Measurements from ENCODE around the gene ADAMTSL1. TPM values are rescaled to one million over a fixed set of nuclear protein-coding genes. Genes with fewer than 3 reads are reported as not detected.

Gene ADAMTSL1
- total RNA-seq, 4 donors from 2014 or later = 0.32 to 2.3 (median 1.3) TPM

GRCh38 chr9:18482371-18482770 is 8.4 kb downstream of the ADAMTSL1 start:
- no peak for DNase-seq (ENCODE audit: low spot score in 2 of 2)
- H3K27ac ChIP-seq = no peak overlapping the region
- no peak for TF ChIP-seq CTCF (IDR thresholded peaks at IDR 0.05)
- TF ChIP-seq POLR2AphosphoS5 (IDR thresholded peaks at IDR 0.05) = no peak
- TF ChIP-seq POLR2A (IDR thresholded peaks at IDR 0.05) = no peak
- TF ChIP-seq EP300 (IDR thresholded peaks at IDR 0.05) = no peak
- H3K9me3 ChIP-seq = no peaks in the 10 kb centered on the region
- H3K27me3 ChIP-seq = no peaks in the 10 kb centered on the region
- 66% methylated on average over 2 of the region's 2 CpGs for WGBS
- no peak overlapping the region for H3K4me3 ChIP-seq
- H3K4me1 ChIP-seq = no peaks in the 10 kb centered on the region
- no peaks in the 10 kb centered on the region for H3K36me3 ChIP-seq

GRCh38 chr9:18485714-18486113 is 11.8 kb downstream of the ADAMTSL1 start:
- Histone ChIP-seq H3K27me3 (no peaks in the 10 kb centered on the region), H3K27ac (no peak overlapping the region), H3K4me1 (no peaks in the 10 kb centered on the region), H3K4me3 (no peak overlapping the region), H3K36me3 (no peaks in the 10 kb centered on the region), H3K9me3 (no peaks in the 10 kb centered on the region)
- 97% methylated on average over 2 of the region's 2 CpGs for WGBS
- no peak for TF ChIP-seq POLR2A (IDR thresholded peaks at IDR 0.05)
- no peak for TF ChIP-seq CTCF (IDR thresholded peaks at IDR 0.05)
- TF ChIP-seq POLR2AphosphoS5 (IDR thresholded peaks at IDR 0.05) = no peak
- no peak for TF ChIP-seq EP300 (IDR thresholded peaks at IDR 0.05)
- no peak for DNase-seq (ENCODE audit: low spot score in 2 of 2)

- Histone ChIP-seq H3K4me3 (no peak overlapping the region), H3K27me3 (no peaks in the 10 kb centered on the region)
Observed at GRCh38 chr9:18487611-18488010, 13.7 kb downstream of the ADAMTSL1 start.

GRCh38 chr9:18488886-18489285 is 14.9 kb downstream of the ADAMTSL1 start:
- no peak overlapping the region for H3K4me3 ChIP-seq
- TF ChIP-seq POLR2A (IDR thresholded peaks at IDR 0.05) (no peak), CTCF (IDR thresholded peaks at IDR 0.05) (no peak), POLR2AphosphoS5 (IDR thresholded peaks at IDR 0.05) (no peak), EP300 (IDR thresholded peaks at IDR 0.05) (no peak)
- no peak for DNase-seq (ENCODE audit: low spot score in 2 of 2)
- WGBS = 64% methylated on average over 2 of the region's 2 CpGs
- H3K27ac ChIP-seq = no peak overlapping the region
- peaks cover 5% of the 10 kb centered on the region for H3K4me1 ChIP-seq
- H3K9me3 ChIP-seq = no peaks in the 10 kb centered on the region
- no peaks in the 10 kb centered on the region for H3K27me3 ChIP-seq
- no peaks in the 10 kb centered on the region for H3K36me3 ChIP-seq

More at GRCh38 chr9:18487611-18488010, 13.7 kb downstream of the ADAMTSL1 start:
- H3K36me3 ChIP-seq = no peaks in the 10 kb centered on the region
- no peaks in the 10 kb centered on the region for H3K9me3 ChIP-seq
- 74% methylated on average over 7 of the region's 7 CpGs for WGBS
- TF ChIP-seq EP300 (IDR thresholded peaks at IDR 0.05) (no peak), POLR2A (IDR thresholded peaks at IDR 0.05) (no peak), POLR2AphosphoS5 (IDR thresholded peaks at IDR 0.05) (no peak), CTCF (IDR thresholded peaks at IDR 0.05) (no peak)
- DNase-seq (ENCODE audit: low spot score in 2 of 2) = no peak
- H3K27ac ChIP-seq = no peak overlapping the region
- H3K4me1 ChIP-seq = peaks cover 5% of the 10 kb centered on the region

- WGBS = 69% methylated on average over 2 of the region's 2 CpGs
- H3K36me3 ChIP-seq = no peaks in the 10 kb centered on the region
- no peak for DNase-seq (ENCODE audit: low spot score in 2 of 2)
- peaks cover 5% of the 10 kb centered on the region for H3K4me1 ChIP-seq
- TF ChIP-seq POLR2A (IDR thresholded peaks at IDR 0.05) (no peak), CTCF (IDR thresholded peaks at IDR 0.05) (no peak), POLR2AphosphoS5 (IDR thresholded peaks at IDR 0.05) (no peak), EP300 (IDR thresholded peaks at IDR 0.05) (no peak)
- no peak overlapping the region for H3K4me3 ChIP-seq
- peak overlapping the region; percentile 81 for H3K27ac ChIP-seq
- no peaks in the 10 kb centered on the region for H3K27me3 ChIP-seq
- H3K9me3 ChIP-seq = no peaks in the 10 kb centered on the region
Observed at GRCh38 chr9:18489861-18490260, 15.9 kb downstream of the ADAMTSL1 start.

All from suprapubic skin (tissue), 4 donors.